Stimulated activated CD8-positive, alpha-beta memory T cell treated with anti-CD3 and anti-CD28 coated beads, Interleukin-15, amount 100 ng/mL, for 24 hours (primary cell): Measurements from ENCODE around the gene MACROH2A1.

Experiments used
- DNase-seq: peaks from one replicate; pipeline ENCODE4 v3.0.0-alpha.2; 2020; ENCODE audit warnings: low read depth

MACROH2A1 gene

DNA sequence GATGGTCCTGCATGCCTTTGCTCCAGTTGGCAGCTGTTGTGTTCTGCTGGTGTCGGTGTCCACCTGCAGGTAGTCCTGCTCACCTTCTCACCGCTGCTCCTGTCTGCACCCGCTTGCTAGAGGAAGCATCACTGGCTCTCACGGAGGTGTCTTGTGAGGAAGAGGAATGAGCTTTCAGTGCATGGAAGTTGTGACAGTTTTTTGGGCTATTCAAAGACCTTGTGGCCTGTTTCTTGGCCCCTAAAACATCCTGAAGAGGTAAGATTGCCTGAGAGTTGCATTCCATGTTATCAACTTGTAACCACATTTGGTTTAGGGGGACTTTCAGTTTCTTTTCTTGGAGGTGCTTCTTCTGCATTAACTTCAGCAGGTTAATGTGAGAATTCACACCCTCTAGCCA lies 85.6 kb downstream of the MACROH2A1 start:
- DNase-seq, result no peak

GRCh38 chr5:135312255-135312935 lies 86.6 kb downstream of the MACROH2A1 start:
- no peak for DNase-seq

- DNase-seq, result no peak
These were observed 88.6 kb downstream of the MACROH2A1 start for GRCh38 chr5:135310328-135310989.

- DNase-seq, result no peak
These were observed 89.4 kb downstream of the MACROH2A1 start for GRCh38 chr5:135309391-135310327.

DNA sequence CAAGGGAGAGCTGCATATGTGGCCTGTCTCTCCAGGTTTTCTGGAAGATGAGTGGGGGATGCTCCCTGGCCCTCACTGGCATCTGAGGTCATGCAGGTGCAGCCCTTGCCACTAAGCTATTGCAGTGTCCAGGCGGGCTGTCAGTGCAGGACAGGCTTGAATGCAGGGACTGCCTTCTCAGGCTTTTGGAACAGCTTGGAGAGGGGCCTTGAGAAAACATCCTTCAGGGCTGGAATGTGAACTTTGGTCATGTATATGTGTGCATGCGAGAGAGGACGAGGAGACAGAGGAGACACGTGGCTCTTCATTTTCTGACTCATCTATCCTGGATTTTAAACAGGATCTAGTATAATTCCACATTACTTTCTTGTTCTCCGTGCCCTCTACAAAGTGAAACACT lies 90.3 kb downstream of the MACROH2A1 start:
- no peak for DNase-seq

DNA sequence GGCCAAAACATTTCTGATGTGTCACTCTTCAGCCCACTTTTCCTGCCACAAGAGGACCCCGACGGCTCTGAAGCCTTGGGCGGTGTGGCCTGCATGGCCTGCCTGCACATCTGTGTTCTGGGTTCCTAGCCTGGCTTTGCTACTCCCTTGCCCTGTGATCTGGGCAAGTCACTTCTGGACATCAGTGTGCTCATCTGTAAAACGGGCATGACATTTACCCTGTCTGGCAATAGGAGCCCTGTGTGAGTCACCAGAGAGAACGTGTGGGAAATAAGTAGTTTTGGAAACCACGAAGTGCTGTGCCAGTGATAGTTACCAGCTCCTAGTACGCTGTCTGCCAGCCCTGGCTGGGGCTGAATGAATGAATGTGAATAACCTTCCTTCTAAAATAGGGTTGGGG lies 90.8 kb downstream of the MACROH2A1 start:
- DNase-seq, result no peak

GRCh38 chr5:135307143-135307903 lies 91.7 kb downstream of the MACROH2A1 start:
- no peak for DNase-seq

DNA sequence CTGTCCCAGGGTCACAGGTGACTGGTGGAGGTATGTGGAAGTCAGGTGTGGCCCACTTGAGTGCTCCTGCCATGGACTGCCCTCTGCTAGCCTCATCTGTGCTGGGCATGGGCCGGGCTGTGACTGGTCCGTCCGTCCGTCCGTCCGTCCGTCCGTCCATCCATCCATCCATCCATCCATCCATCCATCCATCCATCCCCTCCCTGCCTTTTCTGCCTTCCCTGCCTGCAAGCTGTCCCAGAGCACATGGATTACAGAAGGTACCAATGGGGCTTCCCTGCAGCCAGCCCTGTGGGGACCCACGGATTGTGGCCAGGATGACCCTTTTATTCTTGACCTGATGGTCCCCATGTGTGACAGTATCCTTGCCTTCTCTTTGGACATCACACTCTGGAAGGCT lies 92.5 kb downstream of the MACROH2A1 start:
- no peak for DNase-seq

- no peak for DNase-seq
These were observed 94.4 kb downstream of the MACROH2A1 start for GRCh38 chr5:135304352-135305221.

- DNase-seq, result no peak
These were observed 95.4 kb downstream of the MACROH2A1 start for GRCh38 chr5:135303582-135304173.

DNA sequence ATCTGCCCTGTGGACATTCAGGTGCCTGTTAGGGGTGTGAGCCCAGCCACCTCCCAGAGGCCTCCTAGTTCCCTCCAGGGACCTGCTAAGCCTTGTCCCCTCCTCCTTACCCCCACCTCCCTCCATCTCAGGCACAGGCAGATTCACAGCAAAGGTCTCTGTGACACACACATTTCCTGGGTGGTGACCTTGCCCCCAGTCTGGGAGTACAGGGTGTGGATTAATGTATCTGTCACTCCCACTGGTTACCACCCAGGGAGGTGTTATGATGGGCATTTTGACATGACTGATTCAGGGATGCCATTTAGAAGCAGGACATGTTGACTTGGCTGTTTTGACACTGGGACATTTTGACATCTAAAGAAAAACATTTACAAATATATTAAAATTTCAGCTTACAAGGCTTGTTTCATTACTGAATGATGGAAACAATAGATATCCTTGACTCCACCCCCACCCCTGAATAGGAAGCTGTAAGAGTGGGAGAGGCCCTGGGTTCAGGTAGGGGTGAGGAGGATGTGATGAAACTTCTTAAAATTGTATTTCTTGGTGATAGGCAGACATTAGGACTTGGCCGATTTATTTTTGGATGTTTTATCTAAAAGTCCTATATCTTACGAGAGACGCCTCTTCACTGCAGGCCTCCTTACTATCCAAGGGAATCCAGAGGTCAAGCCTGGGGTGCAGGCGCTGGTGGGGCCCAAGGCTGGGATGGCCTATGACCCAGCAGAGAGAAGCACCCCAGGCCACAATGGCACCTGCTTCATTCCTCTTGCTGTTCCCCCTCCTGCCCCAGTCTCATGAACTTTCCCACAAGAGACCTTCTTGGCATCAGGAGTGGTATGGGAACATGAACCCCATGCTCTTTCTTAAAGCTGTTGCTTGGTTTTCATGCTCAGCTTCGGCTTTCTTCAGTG lies 101.9 kb downstream of the MACROH2A1 start:
- no peak for DNase-seq

DNA sequence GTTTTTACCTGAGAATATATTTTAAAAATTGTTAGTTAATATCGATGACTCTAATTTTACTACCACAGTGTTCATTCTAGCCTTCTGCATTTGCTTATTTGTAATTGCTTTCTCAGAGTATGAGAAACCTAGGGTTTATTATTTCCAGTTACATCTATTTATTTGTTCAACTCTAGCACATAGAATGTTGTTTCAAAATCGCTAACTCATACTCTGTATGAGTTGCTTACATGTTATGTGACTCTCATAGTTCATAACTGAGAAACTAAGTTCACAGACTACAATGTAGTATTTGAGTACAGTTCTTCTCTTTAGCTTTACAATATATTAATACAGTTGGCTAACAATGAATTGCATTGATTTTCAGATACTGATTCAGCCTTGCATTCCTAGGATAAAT lies 103.2 kb downstream of the MACROH2A1 start:
- DNase-seq, result no peak

- no peak for DNase-seq
These were observed 104.2 kb downstream of the MACROH2A1 start for GRCh38 chr5:135294793-135295192.

- DNase-seq, result no peak
These were observed 109.4 kb downstream of the MACROH2A1 start for GRCh38 chr5:135289651-135290050.

DNA sequence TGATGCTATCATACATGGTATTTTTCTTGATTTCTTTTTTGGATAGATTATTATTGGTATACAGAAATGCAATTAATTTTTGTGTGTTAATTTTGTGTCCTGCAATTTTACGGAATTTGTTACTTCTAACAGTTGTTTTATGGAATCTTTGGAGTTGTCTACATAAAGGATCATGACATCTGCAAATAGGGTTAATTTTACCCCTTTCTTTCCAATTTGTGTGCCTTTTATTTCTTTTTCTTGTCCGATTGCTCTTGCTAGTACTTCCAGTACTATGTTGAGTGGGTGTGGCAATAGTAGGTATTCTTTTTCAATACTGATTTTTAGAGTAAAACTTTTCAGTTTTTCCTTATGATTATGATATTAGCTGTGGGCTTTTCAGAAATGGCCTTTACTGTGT lies 111.5 kb downstream of the MACROH2A1 start:
- DNase-seq, result no peak
